ENCODE measurements around the gene C16orf92.
"Not testable (repeated sequence)": the region's sequence is repeated elsewhere in the genome, so short reads cannot be mapped to it uniquely, and the experiment has no call there.

Gene C16orf92

GRCh38 chr16:30005341-30006094 lies 17.5 kb upstream of the C16orf92 start:
- DNase-seq, result peak; percentile 54

- DNase-seq, result no peak
Measured at GRCh38 chr16:30006095-30006473, 16.9 kb upstream of the C16orf92 start.

- no peak for DNase-seq
Measured at GRCh38 chr16:30006659-30007377, 16.2 kb upstream of the C16orf92 start.

- DNase-seq, result no peak
Measured at GRCh38 chr16:30007378-30007895, 15.6 kb upstream of the C16orf92 start.

- DNase-seq, result no peak
Measured at GRCh38 chr16:30009085-30009862, 13.7 kb upstream of the C16orf92 start.

GRCh38 chr16:30009990-30010843 lies 12.8 kb upstream of the C16orf92 start:
- DNase-seq, result no peak

- DNase-seq, result peak; percentile 30
Measured at GRCh38 chr16:30010844-30011713, 11.9 kb upstream of the C16orf92 start, which contains the start of gene DOC2A. DOC2A (minus strand) TSS chr16:30011027; CDS start chr16:30010222, 805 bp downstream.

- DNase-seq, result no peak
Measured at GRCh38 chr16:30011714-30012504, 11.1 kb upstream of the C16orf92 start.

- DNase-seq, result not testable (repeated sequence)
Measured at GRCh38 chr16:30012598-30012997, 10.4 kb upstream of the C16orf92 start.

- DNase-seq, result not testable (repeated sequence)
Measured at GRCh38 chr16:30015450-30015849, 7.5 kb upstream of the C16orf92 start.

GRCh38 chr16:30016555-30017276 lies 6.3 kb upstream of the C16orf92 start:
- DNase-seq, result no peak

GRCh38 chr16:30017277-30017656 lies 5.7 kb upstream of the C16orf92 start:
- no peak for DNase-seq

GRCh38 chr16:30017937-30018336 lies 5.1 kb upstream of the C16orf92 start:
- DNase-seq, result not testable (repeated sequence)

GRCh38 chr16:30018731-30019158 lies 4.3 kb upstream of the C16orf92 start:
- no peak for DNase-seq

- no peak for DNase-seq
Measured at GRCh38 chr16:30023586-30023985, 588 bp downstream of the C16orf92 start.

GRCh38 chr16:30024451-30024850 lies 1.5 kb downstream of the C16orf92 start:
- no peak for DNase-seq

- DNase-seq, result no peak
Measured at GRCh38 chr16:30025156-30025555, 2.2 kb downstream of the C16orf92 start.

- no peak for DNase-seq
Measured at GRCh38 chr16:30025574-30025973, 2.6 kb downstream of the C16orf92 start.

GRCh38 chr16:30026449-30026848 lies 3.5 kb downstream of the C16orf92 start:
- no peak for DNase-seq

All from CD4-positive, alpha-beta T cell treated with Interleukin-12 subunit alpha and Interleukin-12 subunit beta, for 1 hour (primary cell).